HepG2 (cell line): ENCODE data around the gene MBD5. TPM values are rescaled to one million over a fixed set of nuclear protein-coding genes. Genes with fewer than 3 reads are reported as not detected.

ENCODE experiments used
- ATAC-seq: fragments of 200-7000 bp; cut with Tn5 transposase; 3 replicates; pipeline ENCODE4 v1.9.1; 2020; ENCODE audit warnings: mild to moderate bottlenecking, moderate library complexity
- BruUV-seq: library from RNA; stranded (reverse); fragments of 400-500 nt; replicated peaks from 2 replicates; lab custom pipeline; 2021; lab: Mats Ljungman, UMichigan
- CTCF ChIA-PET: fragments of 300-600 bp; formaldehyde crosslinking; extraction: SDS; loops from one replicate; lab custom pipeline; 2021; ENCODE audit warnings: low total read pairs, inconsistent platforms, low intra/inter-chr PET ratio; lab: Yijun Ruan, JAX
- POLR2A ChIA-PET: fragments of 350-600 bp; sonication (Branson Sonifier 250); formaldehyde crosslinking; loops from one replicate; lab custom pipeline; 2020; ENCODE audit warnings: antibody characterized with exemption, inconsistent platforms; lab: Yijun Ruan, JAX
- DNase-seq: peaks from one replicate; pipeline ENCODE4 v3.0.0-alpha.2; 2015; ENCODE audit warnings: low spot score
- FAIRE-seq: peaks from 3 replicates; lab custom pipeline; 2011; peaks lifted over from hg19 to GRCh38; lab: Jason Lieb, UNC
- H2AFZ ChIP-seq: one replicate; pipeline ENCODE4 v1.6.1; 2011; ENCODE audit warnings: low read length, inconsistent platforms
- H3K27ac ChIP-seq: fragments of 300-600 bp; 3 replicates; pipeline ENCODE4 v1.8.0; 2011; ENCODE audit warnings: mixed run types, mild to moderate bottlenecking, mixed read lengths, low read length, inconsistent platforms; ENCODE audit not compliant: insufficient read depth; ENCODE audit errors: extremely low read length
- H3K27me3 ChIP-seq, 2 experiments: fragments of 200-600 bp in 1 of 2; 2 replicates in 1 of 2; 3 replicates in 1 of 2; pipeline versions ENCODE4 v1.6.0 to v1.8.0; 2011; ENCODE audit warnings: low read length in 2 of 2, mild to moderate bottlenecking in 2 of 2, moderate library complexity in 2 of 2, inconsistent platforms in 1 of 2; ENCODE audit not compliant: insufficient read depth in 2 of 2, control insufficient read depth in 1 of 2
- H3K36me3 ChIP-seq, 2 experiments: fragments of 200-600 bp in 1 of 2; replicated peaks in 1 of 2; 2 replicates in 1 of 2; 3 replicates in 1 of 2; pipeline versions ENCODE4 v1.5.1 to v1.8.0; 2011; ENCODE audit warnings: low read length in 2 of 2, inconsistent platforms in 1 of 2; ENCODE audit not compliant: insufficient read depth in 2 of 2, control insufficient read depth in 1 of 2
- H3K4me1 ChIP-seq: 2 replicates; pipeline ENCODE4 v1.5.1; 2012; ENCODE audit warnings: low read length, inconsistent platforms; ENCODE audit not compliant: insufficient read depth
- H3K4me2 ChIP-seq: 2 replicates; pipeline ENCODE4 v1.6.0; 2011; ENCODE audit warnings: low read depth, low read length, inconsistent platforms
- H3K4me3 ChIP-seq, 3 experiments: fragments of 200-600 bp in 1 of 3; sonication (generic), shearing (Covaris generic) in 1 of 3; replicated peaks in 1 of 3; 2 replicates each; pipeline ENCODE4 v1.5.1; 2011 to 2016; ENCODE audit warnings: low read length in 3 of 3, inconsistent platforms in 2 of 3, low read depth in 2 of 3, mild to moderate bottlenecking in 2 of 3, control low read depth in 1 of 3, mixed read lengths in 1 of 3; ENCODE audit not compliant: insufficient read depth in 1 of 3
- H3K79me2 ChIP-seq: one replicate; pipeline ENCODE4 v1.6.1; 2011; ENCODE audit warnings: low read length, inconsistent platforms; ENCODE audit not compliant: insufficient read depth
- H3K9ac ChIP-seq: 2 replicates; pipeline ENCODE4 v1.6.0; 2011; ENCODE audit warnings: mild to moderate bottlenecking, low read depth, low read length, inconsistent platforms; ENCODE audit not compliant: insufficient read depth
- H3K9me3 ChIP-seq: 2 replicates; pipeline ENCODE4 v1.5.1; 2012; ENCODE audit warnings: mild to moderate bottlenecking, low read length
- H4K20me1 ChIP-seq: 2 replicates; pipeline ENCODE4 v1.6.0; 2011; ENCODE audit warnings: inconsistent platforms, mild to moderate bottlenecking, low read length, moderate library complexity; ENCODE audit not compliant: insufficient read depth
- ATF1 ChIP-seq: IDR thresholded peaks from 2 replicates; pipeline ENCODE4 v1.6.1; 2016; ENCODE audit warnings: mild to moderate bottlenecking, control low read depth
- CEBPG ChIP-seq: IDR thresholded peaks from 2 replicates; pipeline ENCODE4 v1.6.1; 2016
- FUBP1 ChIP-seq: sonication (generic); formaldehyde crosslinking; IDR thresholded peaks from 2 replicates; pipeline ENCODE4 v1.5.1; 2020; ENCODE audit warnings: missing genetic modification reagents, mild to moderate bottlenecking, borderline replicate concordance
- HDAC6 ChIP-seq: fragments of 200-600 bp; sonication (generic); IDR thresholded peaks from 2 replicates; pipeline ENCODE4 v1.7.0; 2017; ENCODE audit warnings: mild to moderate bottlenecking, antibody characterized with exemption, low read length, low read depth
- ISX ChIP-seq: sonication (generic); formaldehyde crosslinking; conservative IDR thresholded peaks from 2 replicates; pipeline ENCODE4 v1.5.0; 2020; ENCODE audit warnings: missing genetic modification reagents
- NFIC ChIP-seq: IDR thresholded peaks from 2 replicates; pipeline ENCODE4 v1.6.1; 2012; ENCODE audit warnings: mild to moderate bottlenecking, low read length, inconsistent platforms
- PITX1 ChIP-seq: sonication (generic); formaldehyde crosslinking; IDR thresholded peaks from 2 replicates; pipeline ENCODE4 v1.5.1; 2020; ENCODE audit warnings: mild to moderate bottlenecking, missing genetic modification reagents
- TCF12 ChIP-seq, 2 experiments: fragments of 450-650 bp in 1 of 2; sonication (generic) in 1 of 2; formaldehyde crosslinking in 1 of 2; IDR thresholded peaks; 2 replicates each; pipeline versions ENCODE4 v1.6.1 to v1.8.0; 2017 to 2022; ENCODE audit warnings: antibody characterized with exemption in 1 of 2, mild to moderate bottlenecking in 1 of 2, missing genetic modification reagents in 1 of 2, moderate library complexity in 1 of 2
- ZC3H13 ChIP-seq: sonication (generic); formaldehyde crosslinking; IDR thresholded peaks from 2 replicates; pipeline ENCODE4 v1.8.1; 2023; ENCODE audit warnings: mild to moderate bottlenecking, missing genetic modification reagents, moderate library complexity
- ZNF256 ChIP-seq: sonication (generic); formaldehyde crosslinking; conservative IDR thresholded peaks from 2 replicates; pipeline ENCODE4 v1.4.0; 2020; ENCODE audit warnings: missing genetic modification reagents
- ZNF547 ChIP-seq: sonication (generic); formaldehyde crosslinking; IDR thresholded peaks from 2 replicates; pipeline ENCODE4 v1.5.1; 2020; ENCODE audit warnings: mild to moderate bottlenecking, missing genetic modification reagents
- ZNF567 ChIP-seq: sonication (generic); formaldehyde crosslinking; IDR thresholded peaks from 2 replicates; pipeline ENCODE4 v1.8.1; 2023; ENCODE audit warnings: mild to moderate bottlenecking, missing genetic modification reagents, borderline replicate concordance
- ZSCAN21 ChIP-seq: sonication (generic); formaldehyde crosslinking; IDR thresholded peaks from 2 replicates; pipeline ENCODE4 v1.8.0; 2022; ENCODE audit warnings: mild to moderate bottlenecking, missing genetic modification reagents, moderate library complexity, borderline replicate concordance
- WGBS: methylation state at CpG from one replicate; pipeline ENCODE4 v1.1.6; 2017; ENCODE audit warnings: low lambda C conversion rate; 5-methylcytosine and 5-hydroxymethylcytosine counted together
- in situ Hi-C: cut with HindIII; loops from 2 replicates; pipeline ENCODE4 v1.10.0; 2017; ENCODE audit warnings: low pct_unique_long_range_greater_than_20kb; ENCODE audit not compliant: extremely low pct_ligation_motif_present
- intact Hi-C: fragments of 100-400 bp; cut with micrococcal nuclease; formaldehyde crosslinking; loops from one replicate; pipeline ENCODE4 v1.10.0; 2022; ENCODE audit not compliant: unreplicated experiment
- polyA plus RNA-seq, 8 experiments: library from polyadenylated mRNA; depleted of rRNA in 3 of 8; stranded (reverse) in 7 of 8; unstranded in 1 of 8; fragments of >200 nt; fragmentation: Illumina TruSeq in 4 of 8; extraction: Trizol in 4 of 8; gene quantifications; 2 replicates each; pipeline versions ENCODE4 v1.2.1 to v1.2.3, GENCODE V29; 2011 to 2016; ENCODE audit warnings: low read depth in 4 of 8, missing spikeins in 1 of 8, mixed read lengths in 1 of 8; ENCODE audit not compliant: insufficient read depth in 1 of 8
- total RNA-seq, 5 experiments: library from RNA; depleted of rRNA; stranded (reverse); fragments of >200 nt; fragmentation: Illumina TruSeq; extraction: Trizol; gene quantifications; 2 replicates each; pipeline ENCODE4 v1.2.3, GENCODE V29; 2016; ENCODE audit warnings: low read depth in 1 of 5

MBD5 gene
- total and polyA plus RNA-seq, 2 of the 13 experiments (the other 11 are each of a cell fraction or from before 2014, with no cell fraction given), result 13.5 to 26.4 TPM

- Histone ChIP-seq H2AFZ (no peak overlapping the region), H4K20me1 (no peaks in the 10 kb centered on the region), H3K79me2 (no peaks in the 10 kb centered on the region), H3K4me2 (no peak overlapping the region), H3K36me3 (no peaks in the 10 kb centered on the region), H3K9ac (no peak overlapping the region), H3K27me3 (no peaks in the 10 kb centered on the region), H3K9me3 (no peaks in the 10 kb centered on the region), H3K27ac (no peak overlapping the region), H3K4me1 (no peaks in the 10 kb centered on the region), H3K4me3 (no peak overlapping the region)
- POLR2A ChIA-PET, result no interaction called here
- in situ Hi-C loops, result no loop called here
- DNase-seq (no peak), FAIRE-seq (peak; percentile 12), ATAC-seq (no peak)
- WGBS, result 62% methylated on average over 2 of the region's 2 CpGs
- BruUV-seq, result no TSS peak
- CTCF ChIA-PET, result no interaction called here
- no peak for TF ChIP-seq NFIC
- TF ChIP-seq HDAC6, result no peak
- no peak for TF ChIP-seq ATF1 (CRISPR knock-in tag)
- no peak for TF ChIP-seq ISX (CRISPR knock-in tag)
- TF ChIP-seq ZNF547 (CRISPR knock-in tag), result no peak
- TF ChIP-seq CEBPG, result no peak
- no peak for TF ChIP-seq ZSCAN21 (CRISPR knock-in tag)
- TF ChIP-seq ZNF567 (CRISPR knock-in tag), result no peak
- TF ChIP-seq PITX1, result no peak
- TF ChIP-seq TCF12 (IDR thresholded peaks at IDR 0.05), result no peak
- TF ChIP-seq TCF12 (CRISPR knock-in tag; IDR thresholded peaks at IDR 0.05), result no peak
- no peak for TF ChIP-seq FUBP1 (CRISPR knock-in tag)
- no peak for TF ChIP-seq ZC3H13
- no peak for TF ChIP-seq ZNF256
- intact Hi-C loops, result no loop called here
These were observed 495.1 kb downstream of the MBD5 start for GRCh38 chr2:148515976-148516375.
